GM21390 (cell line): Measurements from ENCODE around the gene RYR2.

Source experiments
- ATAC-seq: cut with Tn5 transposase; IDR thresholded peaks from one replicate; pipeline ENCODE4 v1.9.1; 2021; ENCODE audit not compliant: unreplicated experiment

Gene RYR2

DNA sequence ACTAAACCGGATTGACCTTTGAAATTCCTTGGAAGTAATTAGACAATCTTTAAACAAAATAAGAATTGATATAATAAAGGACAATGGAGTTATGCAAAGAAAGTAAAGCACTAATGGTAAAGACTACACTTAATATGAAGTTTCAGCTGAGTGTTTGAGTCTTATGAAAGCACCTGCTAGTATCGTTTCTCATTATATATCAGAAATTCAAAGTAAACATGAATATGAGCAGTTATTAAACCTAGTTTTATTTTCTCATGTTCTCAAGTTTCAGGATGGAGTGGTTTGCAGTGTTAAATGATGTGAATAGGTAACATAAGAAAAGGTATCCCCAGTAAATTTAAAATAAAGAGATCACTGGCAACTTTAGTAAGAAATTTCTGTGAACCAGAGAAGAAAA is 660.2 kb downstream of the RYR2 start:
- ATAC-seq: no peak

DNA sequence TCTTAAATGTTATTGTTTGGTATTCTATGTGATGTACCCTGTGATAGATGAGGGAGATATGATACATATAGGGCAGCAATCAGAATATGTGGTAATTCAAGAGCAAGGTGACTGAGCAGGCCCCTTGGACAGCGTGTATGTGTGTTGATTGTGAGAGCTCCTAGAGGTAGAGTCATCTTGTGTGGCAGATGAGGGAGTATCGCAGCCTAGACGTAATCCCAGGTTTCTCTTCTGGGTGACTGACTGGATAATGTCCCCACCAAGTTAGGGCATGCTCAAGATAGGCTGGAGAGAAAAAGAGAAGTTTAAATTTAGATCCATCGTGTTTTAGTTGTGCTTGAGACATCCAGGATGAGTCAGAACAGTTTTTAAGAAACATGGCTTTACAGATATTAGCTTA is 663.5 kb downstream of the RYR2 start:
- ATAC-seq: no peak

DNA sequence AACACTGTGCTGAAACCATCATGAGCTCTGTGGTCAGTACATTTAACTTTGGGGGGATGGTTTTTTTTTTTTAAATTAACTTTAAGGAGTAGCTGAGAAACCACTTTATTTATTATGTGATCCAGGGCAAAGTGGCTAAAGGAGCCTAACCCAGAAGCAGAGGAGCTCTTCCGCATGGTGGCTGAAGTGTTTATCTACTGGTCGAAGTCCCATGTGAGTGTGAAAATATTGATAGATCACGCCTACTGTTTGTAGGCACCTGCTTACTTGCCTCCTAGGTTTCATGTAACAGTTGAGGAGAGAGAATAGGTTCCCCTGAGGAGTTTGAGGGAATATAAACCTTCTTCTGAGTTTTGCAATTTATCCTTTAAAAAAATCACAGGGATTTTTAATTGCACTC is 667.4 kb downstream of the RYR2 start:
- no peak for ATAC-seq

DNA sequence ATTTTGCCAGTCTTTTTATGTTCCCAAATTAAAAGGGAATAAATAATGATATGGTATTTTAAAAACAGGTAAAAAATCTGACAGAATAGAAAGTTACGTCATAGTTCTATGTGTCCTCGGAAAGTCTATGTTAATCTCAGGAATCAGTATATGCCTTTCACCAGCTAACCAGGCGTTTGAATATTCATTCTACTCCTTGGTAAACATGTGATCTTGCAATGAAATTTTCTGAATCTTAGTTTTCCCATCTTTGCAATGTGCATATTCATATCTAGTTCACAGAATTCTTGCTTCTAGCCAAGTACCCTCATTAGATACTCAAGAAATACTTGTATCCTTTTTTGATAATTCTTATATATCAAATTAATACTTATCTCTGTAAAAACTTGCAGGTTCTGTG is 669.3 kb downstream of the RYR2 start:
- no peak for ATAC-seq

DNA sequence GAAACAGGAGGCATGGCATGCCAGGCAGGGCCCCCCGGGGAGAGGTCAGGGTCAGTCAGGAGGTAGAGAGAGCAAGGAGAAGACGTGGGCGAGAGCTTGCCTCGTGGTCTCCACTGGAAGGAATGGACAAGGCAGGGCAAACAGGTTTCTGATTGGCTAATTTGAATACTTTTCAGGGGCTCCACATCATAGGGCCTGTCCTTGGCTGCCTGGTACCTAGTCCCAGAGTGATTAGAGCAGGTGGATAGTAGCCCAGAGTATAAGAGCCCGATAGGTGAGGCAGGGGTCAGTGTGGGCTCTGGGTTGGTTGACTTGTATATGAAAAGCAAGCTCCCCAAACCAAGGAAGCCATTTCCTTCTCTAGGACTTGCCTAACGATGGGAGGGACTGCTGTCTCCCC is 670.1 kb downstream of the RYR2 start:
- no peak for ATAC-seq

DNA sequence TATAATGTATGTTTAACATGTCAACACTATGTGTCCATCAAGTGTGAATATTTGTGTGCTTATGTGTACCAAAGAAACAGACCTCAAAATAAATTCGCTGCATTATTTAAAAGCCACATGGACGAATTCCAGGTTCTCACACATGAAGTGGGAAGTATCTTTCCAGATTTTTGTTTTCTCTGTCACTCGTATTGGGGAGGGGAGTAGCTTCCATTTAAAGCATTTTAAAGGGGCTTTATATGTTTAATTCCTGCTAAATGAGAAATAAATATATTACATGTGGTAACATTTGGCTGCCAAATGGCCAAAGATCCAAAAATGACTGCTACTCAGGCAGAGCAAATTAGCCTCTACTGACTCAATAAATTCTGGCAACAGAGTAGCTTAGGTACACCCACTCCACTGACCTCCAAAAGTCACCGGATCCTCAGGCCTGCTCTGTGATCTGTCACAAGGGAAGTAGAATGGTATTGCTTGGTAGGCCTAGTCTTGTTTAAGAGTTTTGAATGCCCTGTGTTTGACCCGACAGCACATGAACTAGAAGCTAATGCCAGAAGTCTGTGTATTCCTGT is 670.7 kb downstream of the RYR2 start:
- ATAC-seq: no peak

DNA sequence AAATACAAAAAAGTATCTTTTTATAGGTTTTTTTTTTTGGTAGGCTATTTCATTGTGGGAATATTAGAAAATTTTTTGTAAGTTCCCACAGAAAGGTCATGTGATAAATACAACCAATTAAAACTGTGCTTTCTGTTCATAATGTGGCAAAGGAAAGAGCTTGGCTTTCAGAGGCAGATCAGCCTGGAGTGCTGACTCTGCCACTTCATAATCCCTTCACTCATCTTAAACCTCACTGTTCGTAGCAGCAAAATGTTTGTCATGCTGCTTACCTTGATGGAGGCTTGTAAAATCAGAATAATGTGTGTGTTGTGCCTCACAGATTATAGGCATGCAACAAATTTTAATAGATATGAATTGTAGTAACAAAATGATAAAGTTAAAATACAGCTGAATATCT is 671.9 kb downstream of the RYR2 start:
- ATAC-seq: no peak

DNA sequence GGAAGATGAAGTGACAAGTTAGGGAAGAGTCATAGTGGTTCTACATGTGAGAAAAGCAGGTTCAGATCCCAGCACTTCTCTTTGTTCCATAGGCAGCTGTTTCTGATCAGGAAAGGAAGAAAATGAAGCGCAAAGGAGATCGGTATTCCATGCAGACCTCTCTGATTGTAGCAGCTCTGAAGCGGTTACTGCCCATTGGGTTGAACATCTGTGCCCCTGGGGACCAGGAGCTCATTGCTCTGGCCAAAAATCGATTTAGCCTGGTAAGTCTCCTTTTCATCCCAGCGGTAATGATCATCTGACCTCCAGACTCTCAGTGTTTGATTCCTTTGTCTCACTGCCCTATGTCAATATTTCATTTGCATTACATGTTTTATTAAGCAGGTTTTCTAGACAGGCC is 675.1 kb downstream of the RYR2 start:
- ATAC-seq: no peak

DNA sequence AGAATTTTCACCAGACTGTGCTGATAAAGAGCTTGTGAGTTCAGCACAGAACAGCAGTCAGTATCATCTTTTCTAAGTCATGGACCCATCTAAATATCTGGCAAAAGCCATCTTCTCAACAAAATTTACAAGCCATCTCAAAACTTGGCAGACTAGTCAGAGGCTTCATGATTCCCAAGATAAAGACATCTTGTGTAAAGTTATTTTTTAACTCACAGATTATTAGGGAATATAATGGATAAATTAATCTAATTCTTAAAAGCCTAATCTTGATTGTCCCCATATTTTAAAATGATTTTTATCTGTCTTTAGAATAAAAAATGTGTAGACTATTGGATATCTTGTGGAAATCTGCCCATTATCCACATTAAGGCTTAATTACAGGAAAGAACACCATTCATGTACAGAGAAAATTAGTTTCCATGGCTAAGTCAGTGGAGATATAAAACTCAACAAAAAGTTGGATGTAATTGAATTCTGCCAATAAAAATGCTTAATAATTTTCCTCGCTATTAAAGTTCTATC is 688.9 kb downstream of the RYR2 start:
- no peak for ATAC-seq

DNA sequence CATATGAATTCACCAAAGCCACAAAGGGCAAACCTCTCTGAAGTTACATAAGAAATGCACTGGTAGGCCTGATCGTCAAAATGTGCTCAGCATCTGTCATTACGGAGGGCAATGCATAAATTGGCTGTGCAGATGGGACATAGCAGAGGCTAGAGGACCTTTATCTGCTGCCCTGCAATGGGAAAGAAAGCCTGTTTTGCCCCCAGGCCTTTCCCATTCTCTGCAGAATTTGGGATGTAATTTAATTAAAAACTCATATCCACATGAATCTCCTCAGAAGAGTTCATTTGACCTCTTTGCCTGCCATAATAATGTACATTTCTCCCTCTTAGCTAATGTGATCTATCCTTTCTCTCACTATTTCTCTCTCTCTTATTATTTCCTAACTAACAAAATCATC is 690.7 kb downstream of the RYR2 start:
- no peak for ATAC-seq

DNA sequence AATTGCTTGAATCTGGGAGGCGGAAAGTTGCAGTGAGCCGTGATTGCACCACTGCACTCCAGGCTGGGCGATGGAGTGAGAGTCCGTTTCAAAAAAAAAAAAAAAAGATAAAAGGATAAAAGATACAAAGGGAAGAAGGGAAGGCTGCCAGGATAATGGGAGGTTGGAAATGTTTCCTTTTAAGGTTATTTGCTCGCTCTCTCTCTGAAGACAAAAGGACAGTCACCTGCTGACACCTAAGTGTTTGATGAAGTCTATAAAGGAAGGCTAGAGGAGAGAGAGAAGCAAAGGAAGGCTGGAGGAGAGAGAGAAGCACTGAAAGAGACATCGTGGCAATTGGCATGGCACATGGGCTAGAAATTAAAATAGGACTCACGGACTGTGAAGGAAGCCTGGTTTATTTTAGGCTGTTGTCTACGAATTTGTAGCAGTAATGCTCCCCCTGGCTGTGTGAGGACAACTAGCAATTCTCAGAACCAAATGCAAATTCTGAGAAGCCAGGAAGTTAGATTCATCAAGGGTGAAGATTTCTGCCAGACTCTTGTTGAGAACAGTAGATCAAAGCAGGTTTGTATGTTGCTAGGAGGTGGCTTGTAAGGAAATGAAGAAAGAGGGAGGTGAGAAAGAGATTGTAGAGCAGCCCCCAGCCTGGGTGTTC is 694.5 kb downstream of the RYR2 start:
- ATAC-seq: no peak

DNA sequence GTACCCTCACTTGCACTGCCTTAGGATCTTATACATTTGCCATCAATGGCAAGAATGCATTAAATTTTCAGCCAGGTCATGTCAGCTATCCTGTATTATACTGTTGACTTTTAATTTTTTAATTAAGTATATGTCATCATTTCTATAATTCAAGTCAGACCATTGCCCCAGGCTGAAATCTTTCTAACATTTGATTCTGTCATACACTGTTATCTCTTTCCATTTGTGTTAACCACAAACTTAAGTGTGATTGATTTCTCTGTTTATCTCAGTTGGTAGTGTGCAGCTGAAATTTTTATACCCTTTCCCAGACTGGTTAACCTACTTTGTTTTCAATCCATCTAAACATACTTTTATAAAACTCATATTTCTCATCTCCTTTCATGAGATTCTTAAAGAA is 695.5 kb downstream of the RYR2 start:
- ATAC-seq: no peak

DNA sequence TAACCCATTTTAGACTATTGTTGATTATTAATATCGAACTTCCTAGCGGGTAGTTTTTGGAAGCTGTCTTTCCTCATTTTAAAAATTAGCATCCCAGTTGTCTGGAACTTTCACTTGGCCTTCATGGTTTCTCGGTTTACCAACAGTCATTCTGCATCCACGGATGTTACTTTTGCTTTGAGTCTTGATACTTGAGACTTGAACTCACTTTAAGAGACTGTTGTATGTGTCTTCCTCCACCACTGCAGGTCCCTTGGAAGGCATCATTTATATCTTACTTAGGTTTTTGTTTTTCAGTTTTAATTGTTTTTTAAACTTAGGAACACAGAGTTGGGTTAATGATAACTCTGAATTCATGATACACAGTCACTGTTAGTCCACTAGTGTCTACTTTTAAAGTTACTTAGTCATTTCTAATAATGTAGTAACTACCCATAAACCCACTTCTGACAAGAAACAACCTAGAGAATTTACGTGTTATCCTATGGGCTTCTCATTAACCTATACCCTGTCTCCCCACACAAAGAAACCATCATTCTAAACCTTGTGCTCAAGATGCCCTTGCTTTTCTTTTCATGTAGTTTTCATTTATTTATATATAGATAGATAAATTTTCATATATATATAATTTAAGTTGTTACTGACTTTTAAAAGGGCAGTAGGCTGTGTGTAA is 696.1 kb downstream of the RYR2 start:
- ATAC-seq: no peak

DNA sequence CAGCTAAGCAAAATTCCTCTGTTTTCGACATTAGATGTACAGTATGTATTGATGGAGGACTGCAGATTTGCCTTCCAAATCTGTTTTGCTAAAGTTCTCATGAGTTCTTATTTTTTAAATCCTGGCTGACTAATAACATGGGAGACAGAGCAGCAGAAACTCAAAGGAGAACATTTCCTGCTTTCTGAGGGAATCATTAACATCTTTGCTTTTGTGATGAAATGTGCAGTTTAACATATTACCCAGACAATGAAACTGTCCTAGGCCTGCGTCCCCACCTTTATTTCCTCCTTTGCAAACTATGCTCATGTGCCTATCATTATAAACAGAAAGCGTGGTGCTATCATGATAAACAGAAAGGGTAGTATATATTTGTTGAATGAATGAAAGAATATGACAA is 698.9 kb downstream of the RYR2 start:
- no peak for ATAC-seq

DNA sequence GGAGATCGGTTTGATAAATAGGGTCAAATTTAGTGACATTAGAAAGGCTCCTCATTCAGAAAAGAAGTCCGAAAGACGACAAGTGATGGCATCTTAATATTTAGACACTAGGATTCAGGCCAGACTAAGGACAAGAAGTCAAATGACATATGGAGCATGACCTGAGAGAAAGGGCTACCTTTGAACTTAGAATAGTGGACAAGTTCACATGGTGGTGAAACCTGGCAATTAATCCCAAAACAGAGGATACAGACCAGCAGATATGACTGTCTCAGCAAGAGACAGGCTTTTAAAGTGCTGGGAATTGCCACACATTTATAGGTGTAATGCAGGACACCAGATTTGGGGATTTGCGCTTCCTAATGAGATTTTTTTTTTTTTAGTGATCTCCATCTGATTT is 703.6 kb downstream of the RYR2 start:
- ATAC-seq: no peak

DNA sequence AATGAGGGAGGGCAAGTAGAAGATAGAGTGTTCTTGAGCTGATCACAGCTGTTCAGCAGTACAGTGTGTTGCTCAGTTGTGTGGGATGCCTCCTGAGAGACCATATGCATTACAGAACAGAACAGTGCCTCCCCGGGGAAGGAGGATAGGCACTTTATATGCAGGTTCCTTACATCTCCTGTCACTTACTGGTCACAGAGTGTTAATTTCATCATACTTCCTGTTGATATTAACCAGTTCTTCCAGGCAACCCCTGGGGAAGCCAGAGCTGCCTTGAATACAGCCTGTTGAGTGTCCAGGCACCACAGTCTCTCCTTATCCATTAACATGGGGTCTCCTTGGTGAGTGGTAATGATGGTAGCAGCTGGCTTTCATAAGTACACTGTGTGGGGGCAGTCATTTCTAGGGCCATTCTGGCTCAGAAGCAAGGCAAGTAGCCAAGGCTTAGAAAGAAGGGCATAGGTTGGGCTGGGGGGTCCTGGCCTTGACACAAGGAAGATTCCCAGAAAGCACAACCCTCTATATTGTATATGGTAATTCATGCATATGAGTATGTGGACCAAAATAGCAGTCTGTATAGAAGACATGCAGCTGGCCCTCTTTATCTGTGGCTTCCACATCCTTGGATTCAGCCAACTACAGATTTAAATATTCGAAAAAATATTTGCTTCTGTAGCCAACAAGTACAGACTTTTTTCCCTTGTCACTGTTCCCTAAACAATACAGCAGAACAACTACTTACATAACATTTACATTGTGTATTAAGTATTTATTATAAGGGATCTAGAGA is 706.4 kb downstream of the RYR2 start:
- no peak for ATAC-seq

DNA sequence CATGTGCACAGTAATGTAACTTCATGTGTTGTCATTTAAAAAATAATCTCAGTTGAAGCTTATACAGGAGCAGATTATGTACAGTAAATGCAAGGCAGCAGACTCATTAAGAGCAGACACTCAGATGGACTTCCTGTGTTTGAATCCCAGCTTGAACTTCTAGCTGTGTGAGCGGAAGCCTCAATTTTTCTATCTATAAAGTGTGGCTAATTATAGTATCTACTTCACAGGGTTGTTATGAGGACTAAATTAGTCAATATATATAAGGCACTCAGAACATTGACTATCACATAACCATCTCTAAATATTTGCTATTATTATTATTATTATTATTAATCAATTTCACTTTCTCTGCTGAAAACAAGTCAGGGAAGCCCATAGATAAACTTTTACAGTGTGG is 707.1 kb downstream of the RYR2 start:
- ATAC-seq: no peak

DNA sequence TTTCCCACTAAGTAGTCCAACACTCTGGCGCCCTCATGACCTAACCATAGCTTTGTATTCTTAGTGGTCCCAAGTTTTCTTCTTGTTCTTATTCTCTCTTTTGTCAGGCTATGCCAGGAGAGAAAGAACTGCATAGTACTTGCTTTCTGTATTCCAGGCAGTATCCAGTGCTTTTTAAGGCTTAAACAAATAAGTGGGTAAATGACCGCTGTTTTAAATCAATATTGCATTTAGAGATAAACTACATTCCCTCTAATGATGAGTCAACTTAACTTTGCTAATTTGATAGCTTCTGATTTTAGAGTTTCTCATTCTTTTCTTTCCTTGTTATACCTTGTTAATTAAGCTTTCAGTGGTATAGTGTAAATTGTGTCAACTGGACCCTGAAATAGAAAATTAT is 709.1 kb downstream of the RYR2 start:
- ATAC-seq: no peak

DNA sequence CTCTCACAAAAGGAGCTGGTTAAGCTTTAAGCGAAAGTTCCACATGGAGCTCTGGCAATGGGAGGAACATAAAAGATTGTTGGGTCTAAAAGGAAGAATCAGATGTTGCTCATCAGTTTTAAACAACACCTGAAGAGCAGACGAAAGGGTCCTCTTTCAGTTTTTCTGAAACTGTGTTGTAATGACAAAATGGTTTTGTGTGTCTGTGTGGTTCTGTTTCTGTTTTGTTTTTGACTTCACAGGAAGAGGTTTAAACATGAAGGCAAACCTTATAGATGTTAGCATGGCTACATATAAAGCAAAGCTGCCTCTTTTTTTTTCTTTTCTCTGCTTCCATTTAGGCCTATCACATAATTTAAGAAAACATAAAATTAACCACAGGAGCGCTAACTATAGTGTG is 712.6 kb downstream of the RYR2 start:
- ATAC-seq: no peak

DNA sequence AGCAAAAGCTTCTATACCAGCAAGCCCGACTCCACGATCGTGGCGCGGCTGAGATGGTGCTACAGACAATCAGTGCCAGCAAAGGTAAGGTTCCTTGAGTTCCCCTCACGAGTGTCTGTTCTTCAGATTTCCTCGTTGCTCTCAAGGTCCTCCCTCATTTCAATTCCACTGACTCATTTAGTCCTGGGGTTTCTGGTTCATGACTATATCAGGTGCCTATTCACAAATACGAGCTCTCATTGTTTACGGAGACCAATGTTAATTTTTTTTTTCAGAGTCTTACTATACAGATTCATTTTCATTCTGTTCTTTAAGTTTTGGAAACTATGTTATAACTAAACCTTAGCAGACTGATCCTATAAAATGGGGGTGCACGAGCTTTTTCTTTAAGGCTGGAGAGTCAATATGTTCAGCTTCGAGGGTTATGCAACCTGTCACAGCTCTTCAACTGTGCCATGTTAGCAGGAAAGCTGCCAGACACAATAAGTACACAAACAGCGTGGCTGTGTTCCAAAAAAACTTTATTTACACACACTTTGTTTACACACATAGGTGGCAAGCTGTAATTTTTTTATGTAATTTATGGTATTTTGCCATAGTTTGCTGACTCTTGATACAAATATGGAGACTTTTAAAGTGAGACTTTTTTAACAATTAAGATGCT is 714.5 kb downstream of the RYR2 start:
- ATAC-seq: no peak

DNA sequence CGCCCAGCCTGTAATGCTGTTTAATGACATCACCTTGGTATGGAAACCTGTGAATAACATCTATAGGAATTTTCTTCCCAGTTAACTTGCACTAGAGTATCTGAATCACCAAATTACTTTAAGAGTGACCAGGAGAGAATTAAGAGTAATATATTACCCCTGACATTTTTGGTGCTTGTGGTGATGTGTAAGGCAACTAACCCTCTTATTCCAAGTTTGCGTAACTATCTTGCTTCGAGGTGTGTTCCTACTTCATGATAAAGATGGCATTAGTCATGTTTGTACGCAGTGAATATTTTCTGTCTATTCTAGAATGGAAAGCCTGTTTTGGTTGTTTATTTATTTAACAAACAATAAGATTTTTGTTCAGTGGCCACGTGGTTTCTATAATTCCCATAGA is 717.4 kb downstream of the RYR2 start:
- ATAC-seq: no peak
